Central memory CD4-positive, alpha-beta T cell (primary cell): ENCODE data around the gene JAM3.
A peak's percentile ranks its signal among the peaks of the same experiment; 100 is the strongest.

Experiments used
- DNase-seq: peaks from one replicate; pipeline ENCODE4 v3.0.0; 2022
- total RNA-seq, 3 experiments: gene quantifications; one replicate each; lab custom pipeline; 2026; lab: John Stamatoyannopoulos, UW

JAM3 gene
- 15.0 to 32.4 (median 22.8) reads per million in 3 experiments for total RNA-seq

DNA sequence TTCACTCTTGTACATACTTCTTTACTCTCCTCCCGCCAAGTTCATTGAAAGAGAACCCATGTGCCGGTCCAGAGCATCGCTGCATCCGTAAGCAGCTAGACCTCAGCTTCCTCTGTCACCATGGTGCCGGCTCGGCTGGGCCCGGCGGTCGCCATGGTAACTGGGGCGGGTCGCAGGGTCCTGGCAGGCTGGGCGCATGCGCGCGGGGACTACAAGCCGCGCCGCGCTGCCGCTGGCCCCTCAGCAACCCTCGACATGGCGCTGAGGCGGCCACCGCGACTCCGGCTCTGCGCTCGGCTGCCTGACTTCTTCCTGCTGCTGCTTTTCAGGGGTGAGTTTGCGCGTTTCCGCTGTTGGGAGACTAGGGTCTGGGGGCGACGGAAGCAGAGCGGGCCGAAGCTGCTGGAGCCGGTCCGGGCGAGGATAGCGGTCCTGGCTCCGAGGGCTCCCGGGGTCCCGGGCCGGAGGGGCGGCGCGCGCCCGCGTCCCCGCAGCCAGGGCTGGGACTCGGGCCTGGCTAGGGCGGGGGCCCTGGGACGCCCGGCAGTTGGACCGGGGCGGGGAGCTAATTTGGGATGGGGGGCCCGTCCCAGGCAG lies at the start of gene JAM3:
Gene JAM3, plus strand, starts transcription at position 244 of the 597 bp plus-strand sequence. Its CDS starts 12 bp downstream, at position 256.
- DNase-seq, result peak; percentile 98

DNA sequence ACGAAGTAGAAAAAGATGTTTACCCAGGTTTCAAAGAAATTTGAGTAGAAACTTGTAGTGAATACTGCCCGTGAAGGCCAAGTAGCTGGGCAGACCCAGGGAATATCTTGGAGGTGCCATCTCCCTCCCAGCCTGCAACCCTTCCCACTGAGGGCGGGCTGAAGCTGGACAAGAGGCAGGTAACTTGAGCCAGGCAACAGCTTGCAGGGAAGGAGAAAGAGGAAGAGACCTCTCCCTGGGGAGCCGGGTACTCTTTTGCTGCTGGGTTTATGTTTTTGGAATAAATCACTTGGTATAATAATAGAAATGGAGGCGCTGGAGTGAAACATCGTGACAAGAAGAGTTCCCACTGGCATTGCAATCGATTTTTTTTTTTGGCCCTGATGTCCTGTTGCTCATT lies 49.4 kb upstream of the JAM3 start:
- no peak for DNase-seq

DNA sequence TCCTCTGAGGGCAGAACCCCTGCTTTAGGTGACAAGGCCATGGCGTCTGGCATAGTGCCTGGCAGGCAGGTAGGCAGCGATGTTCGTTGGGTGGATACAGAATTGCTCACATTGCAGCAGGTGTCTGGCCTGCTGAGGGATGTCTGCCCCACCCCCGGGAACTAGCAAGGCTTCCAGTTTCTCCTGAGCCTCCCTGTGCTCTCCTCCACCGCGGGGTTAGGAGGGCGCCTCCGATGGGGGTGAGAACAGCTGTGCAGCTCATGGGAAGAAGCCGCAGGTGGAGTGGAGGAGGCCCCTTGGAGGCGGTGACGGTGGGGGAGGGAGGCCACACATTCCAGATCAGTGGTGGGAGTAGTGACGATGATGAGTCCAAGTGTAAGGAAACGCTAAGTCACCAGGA lies 48.3 kb upstream of the JAM3 start:
- no peak for DNase-seq

DNA sequence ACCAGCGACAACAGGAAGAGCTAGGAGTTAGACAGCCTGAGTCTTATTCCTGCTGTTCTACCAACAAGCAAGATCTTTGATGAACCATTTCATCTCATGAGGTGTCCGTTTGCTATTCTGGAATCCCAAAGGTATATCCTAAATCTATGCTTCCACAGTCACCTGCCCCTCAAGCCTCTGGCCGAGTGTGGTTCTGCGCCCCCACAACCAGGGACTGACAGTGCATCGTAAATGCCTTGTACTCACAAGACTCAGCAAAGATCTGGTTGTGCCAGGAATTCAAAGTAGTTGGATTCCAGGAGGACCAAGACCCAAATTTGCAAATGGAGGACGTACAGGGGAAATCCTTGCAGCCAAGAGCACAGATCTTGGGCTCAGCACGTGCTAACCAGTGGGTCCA lies 47.5 kb upstream of the JAM3 start:
- no peak for DNase-seq

DNA sequence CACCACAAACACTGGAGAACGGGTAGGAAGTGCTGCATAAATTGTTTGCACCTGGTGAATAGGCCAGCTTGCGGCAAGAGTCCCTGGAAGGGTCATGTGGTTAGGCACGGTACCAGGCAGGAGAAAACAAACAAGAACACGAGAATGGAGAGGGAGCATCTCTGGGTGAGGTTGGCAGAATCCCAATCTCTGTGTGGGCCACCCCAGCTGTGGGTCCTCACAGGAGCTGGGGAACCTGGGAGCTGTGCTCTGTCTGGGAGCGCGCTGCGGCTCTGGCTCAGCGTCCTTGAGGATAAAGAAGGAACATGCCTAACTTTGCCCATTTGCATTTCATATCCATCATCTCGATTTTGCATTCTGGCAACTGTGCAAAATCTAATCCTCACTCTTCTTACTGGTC lies 46.1 kb upstream of the JAM3 start:
- no peak for DNase-seq

DNA sequence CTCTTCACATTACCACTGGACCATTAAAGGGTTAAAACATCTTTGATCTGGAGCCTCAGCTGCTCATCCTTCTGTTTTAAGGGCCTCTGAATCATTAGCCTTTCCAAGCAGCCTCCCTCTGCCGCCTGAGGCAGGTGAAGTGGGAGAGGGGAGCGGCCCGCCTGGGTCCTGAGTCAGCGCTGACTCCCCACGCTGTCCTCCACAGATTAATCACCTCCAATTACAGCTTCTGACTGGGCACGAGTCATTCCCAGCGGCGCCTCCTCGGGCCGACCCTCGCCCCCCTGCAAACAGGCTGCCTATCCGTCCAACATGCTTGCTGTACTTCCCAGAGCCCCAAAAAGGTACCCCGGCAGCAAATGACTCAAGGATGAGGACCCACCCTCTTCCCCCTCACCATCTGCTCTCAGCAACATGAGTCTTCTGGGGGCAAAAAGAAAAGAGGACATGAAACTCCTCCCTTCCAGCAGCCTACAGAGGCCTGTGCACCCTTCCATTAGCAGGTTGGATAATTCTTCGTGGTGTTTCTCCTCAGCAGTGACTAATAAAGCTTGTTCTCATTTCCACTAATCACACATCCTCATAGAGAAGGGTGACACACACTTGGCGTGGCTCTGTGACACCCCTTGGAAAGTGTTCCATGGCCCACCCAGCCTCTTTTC lies 44.3 kb upstream of the JAM3 start:
- DNase-seq, result no peak

DNA sequence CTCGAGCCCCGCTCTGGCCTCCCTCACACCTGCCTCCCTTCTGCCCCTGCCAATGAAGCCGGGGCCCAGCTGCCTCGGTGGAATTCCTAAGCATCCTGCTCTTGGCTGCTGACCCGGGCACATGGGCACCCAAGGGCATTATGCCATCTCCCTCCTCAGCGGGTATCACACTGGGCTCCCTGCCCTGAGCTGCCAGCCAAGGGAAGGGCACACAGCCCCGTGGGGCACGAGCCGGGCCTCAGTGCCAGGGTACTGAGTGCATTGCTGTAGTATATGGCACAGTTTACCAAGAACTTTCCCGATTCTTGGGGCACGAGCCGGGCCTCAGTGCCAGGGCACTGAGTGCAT lies 43.8 kb upstream of the JAM3 start:
- DNase-seq, result no peak

DNA sequence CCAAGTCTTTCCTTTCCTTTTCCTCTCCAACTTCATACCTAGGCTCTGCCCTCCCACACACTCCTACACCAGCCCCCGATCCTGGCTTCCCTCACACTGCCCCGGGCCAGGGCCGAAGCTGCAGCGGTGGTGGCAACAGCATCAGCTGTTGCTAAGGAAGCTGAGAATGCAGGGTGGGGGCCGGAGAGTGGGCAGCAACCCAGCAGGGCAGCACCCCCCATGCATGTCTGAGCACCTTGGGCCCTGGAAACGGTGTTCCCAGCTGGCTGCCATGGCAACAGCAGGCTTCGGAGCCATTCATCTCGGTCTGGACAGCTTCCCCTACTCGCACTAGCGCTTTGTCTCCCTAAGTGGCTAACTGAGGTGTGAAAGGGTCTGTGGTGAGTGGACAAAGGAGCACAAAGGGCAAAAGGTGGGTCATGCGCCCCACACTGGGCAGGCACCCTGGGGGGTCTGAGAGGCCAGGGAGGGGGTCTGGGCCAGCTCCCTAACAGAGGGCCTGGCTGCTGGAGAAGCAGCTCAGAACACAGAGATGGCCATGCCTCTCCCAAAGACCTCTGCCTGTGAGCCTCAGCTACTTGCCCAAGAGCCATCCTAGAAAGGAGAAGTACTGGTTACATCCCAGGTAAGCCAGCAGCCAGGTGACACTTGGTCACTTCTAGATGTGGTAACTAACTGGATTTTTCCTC lies 42.1 kb upstream of the JAM3 start:
- no peak for DNase-seq

DNA sequence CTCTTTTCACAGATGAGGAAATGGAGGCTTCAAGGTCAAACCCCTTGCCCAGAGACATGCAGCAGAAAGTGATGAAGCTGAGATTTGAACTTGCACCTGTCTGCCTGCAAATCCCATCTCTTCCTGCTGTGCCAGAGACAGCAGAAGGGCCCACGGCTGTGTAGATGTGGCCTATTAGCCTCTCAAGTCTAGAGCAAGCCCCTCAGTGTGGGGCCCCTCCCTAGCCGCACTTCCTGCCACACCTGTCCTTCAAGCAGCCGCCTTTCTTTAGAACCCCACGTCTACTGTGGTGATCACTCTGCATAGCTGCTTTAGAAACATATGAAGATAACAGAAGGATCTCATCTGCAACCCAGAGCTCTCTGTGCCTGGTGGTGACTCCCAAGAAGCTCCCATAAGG lies 41.2 kb upstream of the JAM3 start:
- DNase-seq, result peak; percentile 46

DNA sequence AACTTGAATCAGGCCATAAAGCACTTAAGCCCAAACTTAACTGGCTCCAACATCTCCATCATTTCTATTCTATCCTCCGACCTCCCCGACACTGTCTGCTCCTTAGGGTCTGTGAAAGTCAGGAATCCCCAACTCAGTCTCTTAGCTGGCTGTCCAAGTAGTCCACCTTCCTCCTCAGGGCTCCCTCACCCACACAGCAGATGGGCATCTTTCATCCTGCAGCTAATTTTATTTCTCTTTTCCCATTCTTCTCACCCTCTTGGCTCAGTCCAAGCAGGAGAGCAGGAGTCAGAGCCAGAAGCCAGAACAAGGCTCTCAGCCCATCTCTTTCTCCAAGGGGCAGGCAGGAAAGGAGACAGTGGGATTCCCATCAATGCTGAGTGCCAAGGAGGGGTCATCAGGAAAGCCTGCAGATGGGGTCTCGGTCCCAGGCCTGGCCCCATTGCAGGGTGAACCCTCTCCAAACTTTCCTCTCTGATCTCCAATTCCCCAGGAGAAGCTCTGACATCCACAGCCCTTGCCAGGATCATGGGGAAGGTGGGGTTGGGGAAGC lies 40.4 kb upstream of the JAM3 start:
- DNase-seq, result no peak

DNA sequence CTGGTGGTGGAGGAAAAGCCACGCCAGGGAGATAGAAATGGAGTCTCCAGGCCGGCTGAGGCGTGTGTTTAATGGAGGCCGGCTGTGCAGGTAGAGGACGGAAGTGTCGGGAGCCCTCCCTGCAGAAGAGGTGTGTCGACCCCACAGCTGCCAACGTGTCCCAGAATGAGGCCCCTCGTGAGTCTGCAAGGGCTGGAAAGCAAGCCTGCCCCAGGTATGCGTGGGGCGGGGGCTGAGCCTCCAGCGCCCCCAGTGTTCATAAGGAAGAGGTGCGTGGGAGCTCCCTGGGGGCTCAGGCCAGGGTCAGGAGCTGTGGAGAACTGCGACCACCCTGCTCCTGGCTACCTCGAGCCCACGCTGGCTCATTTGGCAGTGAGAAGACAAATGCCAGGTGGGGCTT lies 38.0 kb upstream of the JAM3 start:
- DNase-seq, result no peak

DNA sequence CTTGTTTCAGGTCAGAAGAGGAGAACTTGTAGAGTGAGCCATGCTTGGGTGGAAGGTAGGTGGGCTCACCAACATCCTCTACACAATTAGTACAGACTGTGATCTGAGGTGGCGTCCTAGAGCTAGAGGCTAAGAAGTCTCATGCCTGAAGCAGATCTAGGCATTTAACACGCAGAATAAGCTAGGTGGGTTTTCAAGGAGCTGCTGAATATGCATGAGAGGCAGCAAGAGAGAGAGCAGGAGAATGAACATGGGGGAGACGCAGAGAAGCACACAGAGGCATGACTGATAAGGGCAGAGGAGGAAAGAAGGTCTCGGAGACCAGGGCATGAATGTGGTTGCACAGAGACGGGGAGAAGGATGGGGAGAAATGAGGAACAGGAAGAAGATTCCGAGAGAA lies 36.8 kb upstream of the JAM3 start:
- DNase-seq, result no peak

DNA sequence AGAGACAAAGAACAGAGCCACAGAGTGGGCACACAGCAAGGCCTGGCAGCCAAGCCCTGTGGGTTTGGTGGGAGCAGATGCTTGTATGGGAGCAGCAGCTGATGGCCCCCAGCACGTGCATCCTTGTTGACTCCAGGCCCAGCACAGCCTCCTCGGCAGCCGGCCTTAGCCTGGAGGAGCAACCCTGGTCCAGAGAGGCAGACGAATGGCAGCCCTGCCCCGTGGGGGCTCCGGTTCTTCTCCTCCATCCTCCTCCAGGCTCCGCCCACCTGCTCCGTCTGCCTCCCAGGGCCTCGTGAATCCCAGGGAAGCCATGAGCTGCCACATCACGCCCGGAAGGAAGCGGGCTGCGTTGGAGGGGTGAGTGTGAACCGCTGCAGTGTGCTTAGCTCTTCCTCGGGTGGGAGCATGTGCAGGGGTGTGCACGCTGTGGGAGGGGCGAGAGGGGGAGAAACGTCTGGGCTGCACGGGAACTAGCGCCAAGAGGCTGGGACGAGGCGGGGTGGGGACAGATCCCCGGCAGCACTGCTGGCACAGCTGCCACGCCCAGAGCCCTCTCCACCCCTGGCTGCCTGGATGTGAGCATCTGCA lies 36.3 kb upstream of the JAM3 start:
- no peak for DNase-seq

DNA sequence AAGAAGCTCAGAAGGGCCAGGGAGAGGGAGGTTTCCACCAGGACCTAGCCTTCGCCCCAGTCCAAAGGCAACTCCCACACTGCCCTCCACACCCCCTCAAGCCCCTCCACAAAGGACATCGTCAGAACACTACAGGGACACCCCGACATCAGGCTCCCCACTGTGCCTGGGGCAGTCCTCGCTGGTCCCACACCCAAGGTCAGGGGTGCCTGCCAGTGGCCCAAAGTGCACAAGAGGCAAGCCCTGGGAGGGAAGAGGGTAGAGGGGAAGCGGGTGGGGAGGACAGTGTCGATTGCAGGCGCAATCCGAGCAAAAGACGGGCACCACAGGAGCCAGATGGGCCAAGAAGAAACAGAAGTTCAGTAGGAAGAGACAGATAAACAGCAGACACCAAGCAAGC lies 35.6 kb upstream of the JAM3 start:
- no peak for DNase-seq

DNA sequence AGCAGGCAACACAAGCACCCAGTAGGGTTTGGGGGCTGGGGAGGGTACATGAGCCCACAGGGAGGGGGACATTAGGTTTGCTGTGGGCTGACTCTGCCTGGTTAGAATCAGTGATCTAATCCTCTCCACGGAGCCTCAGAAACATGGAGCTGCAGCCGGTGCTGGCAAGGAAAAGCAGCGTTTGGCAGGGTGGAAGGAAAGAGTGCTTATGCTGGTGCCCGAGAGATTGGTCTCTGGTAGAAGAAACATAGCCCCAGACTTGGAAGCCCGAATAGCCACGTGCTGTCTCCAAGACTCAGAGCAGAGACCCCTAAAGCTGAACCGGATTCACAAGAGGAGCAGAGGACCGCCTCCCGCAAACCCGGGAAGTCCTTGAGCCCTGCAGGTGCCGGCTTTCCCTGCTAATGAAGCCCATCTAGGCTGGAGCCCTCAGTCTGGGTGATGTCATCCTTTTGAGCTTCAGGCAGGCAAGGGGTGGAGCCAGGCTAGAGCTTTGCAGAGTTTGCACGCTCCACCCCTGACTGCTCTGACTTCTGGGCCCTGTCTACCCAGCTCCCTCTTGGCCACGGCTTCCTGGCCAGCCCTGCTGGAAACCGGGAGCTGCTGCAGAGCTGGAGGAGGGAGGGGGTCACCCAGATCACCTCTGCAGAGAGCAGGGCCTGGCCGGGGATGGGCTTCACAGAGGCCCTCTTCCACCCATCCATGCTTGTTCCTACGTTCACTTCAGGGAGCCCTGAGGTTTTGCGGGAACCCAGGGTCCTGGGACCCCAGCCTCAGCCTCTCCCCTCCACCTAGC lies 35.0 kb upstream of the JAM3 start:
- DNase-seq, result peak; percentile 45

DNA sequence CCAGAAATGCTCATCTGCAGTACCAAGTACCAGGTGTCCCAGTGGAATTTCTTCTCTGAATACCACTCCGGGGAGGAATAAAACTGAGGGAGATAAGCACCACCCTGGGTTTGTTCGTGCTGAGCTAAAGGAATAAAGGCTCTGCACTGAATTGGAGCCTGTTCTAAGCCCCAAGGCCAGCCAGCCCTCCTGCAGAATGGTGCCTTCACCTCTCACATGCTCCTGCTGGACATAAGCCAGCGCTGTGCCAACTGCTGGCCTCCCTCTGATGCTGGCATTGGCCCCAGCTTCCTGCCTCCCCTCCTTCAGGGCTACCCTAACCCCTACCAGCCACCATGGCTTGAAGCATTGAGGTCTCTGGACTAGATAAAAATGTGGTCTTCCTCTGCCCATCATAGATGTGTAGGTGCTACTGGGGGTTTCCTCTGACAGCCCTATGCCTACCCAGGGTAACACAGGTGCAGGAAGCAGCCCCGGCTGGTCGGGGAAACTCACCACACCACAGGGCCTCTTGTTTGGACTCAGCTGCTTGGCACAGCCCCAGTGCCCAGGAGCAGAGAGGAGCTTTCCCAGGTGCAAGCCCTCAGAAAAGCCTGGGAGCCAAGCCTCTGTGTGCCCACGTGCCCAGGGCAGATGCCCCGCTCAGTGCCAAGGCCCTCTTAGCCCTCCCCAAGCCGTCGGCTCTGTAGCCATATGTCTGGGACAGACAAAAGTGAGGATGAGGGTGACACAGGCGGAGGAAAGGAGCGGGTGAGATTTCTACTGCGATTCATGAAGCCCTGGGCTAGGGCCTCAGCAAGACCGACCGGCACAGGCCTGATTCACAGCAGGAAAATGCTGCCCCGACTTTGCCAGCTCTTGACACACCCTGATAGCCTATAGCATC lies 34.1 kb upstream of the JAM3 start:
- no peak for DNase-seq

DNA sequence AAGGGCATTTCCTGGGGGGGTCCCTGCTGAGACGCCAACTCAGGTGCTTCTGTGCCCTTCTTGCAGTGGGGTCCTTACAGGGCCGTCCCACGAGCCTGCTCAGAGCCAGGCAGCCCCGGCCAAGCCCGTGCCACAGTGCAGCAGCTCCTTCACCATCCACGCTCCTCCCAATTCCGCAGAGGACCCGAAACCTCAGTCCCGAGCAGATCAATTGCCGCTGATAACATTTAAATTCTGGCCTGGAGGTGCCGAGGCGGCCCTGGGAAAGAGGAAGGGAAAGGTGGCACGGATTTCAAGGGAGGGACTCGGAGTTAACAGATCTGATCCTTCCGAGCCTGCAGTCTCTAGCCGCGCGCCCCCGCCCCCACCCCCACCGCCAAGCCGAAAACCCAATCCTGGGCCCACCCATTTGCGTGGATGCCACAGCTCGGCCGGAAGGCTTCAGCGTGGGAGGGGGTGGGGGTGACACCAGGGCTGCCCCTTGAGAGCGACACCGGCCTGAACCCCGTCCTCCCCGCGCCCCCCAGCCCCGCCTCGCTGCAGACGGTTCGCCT lies 32.3 kb upstream of the JAM3 start:
- DNase-seq, result peak; percentile 12

DNA sequence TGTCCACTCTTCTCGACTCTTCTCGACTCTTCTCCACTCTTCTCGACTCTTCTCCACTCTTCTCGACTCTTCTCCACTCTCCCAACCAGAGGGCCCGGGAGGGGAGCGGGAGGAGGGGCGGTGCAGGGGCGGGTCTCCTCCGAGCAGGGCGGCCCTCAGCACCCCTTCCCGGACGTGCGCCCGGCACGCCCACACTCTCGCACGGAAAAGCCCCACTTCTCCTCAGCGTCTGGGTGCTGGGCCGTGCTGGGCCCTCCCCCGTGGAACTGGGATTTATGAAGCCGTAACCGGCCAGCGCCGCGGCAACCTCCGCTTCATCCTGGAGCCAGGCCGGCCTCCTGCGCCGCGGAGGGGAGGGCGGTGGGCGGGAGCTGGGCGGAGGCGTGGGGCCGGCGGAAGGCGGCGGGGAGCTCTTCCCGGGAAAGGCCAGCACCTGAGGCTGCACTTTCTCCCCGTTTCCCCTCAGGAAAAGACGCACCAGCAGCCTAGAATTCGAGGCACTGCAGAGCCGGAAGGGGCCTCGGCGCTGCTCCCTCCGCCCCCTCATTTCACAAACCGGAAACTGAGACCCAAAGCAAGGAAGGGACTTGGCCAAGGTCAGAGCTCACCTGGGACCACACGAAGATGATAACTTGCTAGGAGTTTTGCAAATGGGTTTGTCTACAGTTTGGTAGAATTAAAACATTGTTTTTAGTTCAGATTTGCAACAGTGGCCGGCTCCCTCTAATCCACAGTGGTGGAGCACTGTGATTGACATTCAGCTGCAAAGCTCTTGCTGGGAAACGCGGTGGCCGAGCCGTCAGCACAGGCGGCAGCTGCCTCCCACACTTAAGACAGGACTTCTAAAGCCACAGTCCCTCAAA lies 31.6 kb upstream of the JAM3 start:
- peak; percentile 53 for DNase-seq

DNA sequence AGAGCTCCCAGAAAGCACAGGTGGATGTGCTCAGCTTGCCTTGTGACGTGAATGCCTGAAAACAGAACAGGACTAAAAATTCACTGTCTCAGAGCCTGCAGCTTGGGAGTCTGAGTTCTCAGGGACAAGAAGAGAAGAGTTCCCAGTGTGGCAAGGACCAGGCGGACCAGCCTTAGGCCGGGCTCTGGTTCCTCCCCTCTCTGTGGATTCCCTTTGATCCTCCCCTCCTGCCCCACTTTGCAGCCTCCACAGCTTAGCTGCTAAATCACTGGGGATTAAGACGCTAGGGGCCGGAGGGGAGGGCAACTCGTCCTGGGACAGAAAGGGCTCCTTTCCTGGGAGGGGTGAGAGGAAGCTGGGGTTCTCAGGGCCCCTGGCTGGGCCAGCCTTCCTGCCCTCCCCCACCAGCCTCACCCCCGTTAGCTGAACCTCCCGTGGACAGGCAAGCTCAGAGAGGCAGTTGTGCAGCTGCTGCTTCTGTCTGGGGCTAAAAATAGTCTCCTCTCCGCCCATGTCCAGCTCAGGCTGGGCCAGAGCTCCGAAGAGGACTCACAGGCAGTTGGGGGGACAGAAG lies 29.9 kb upstream of the JAM3 start:
- DNase-seq, result no peak
